ENCODE results near the gene CTAG2.
"Not testable (repeated sequence)": the region's sequence is repeated elsewhere in the genome, so short reads cannot be mapped to it uniquely, and the experiment has no call there.

Gene CTAG2

DNA sequence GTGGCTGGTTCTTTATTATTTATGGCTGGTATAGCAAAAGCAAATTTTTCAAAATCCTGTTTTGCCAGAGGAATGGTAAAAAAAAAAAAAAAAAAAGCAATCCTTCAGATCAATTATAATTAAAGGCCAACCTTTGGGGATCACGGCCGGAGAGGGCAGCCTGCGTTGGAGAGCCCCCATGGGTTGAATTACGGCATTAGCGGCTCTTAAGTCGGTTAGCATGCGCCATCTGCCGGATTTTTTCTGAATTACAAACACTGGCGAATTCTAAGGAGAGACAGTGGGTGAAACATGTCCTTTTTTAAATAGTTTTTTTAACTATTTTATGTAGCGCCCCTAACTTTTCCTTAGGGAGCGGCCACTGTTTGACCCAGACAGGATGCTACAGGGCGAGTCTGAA, 39.8 kb downstream of the CTAG2 start:
- not testable (repeated sequence) for H3K36me3 ChIP-seq (ENCODE audit: control insufficient read depth, insufficient read depth, low read length); DNase-seq (ENCODE audit: extremely low read depth, insufficient read length); H3K27me3 ChIP-seq (replicated peaks; ENCODE audit: control insufficient read depth, insufficient read depth, low read length); H3K4me3 ChIP-seq (replicated peaks; ENCODE audit: low read depth, low read length)

- not testable (repeated sequence) for DNase-seq (ENCODE audit: extremely low read depth, insufficient read length); H3K36me3 ChIP-seq (ENCODE audit: control insufficient read depth, insufficient read depth, low read length); H3K27me3 ChIP-seq (replicated peaks; ENCODE audit: control insufficient read depth, insufficient read depth, low read length); H3K4me3 ChIP-seq (replicated peaks; ENCODE audit: low read depth, low read length)
Observed at GRCh38 chrX:154611146-154611545, 42.2 kb downstream of the CTAG2 start.

GRCh38 chrX:154608823-154609222, 44.6 kb downstream of the CTAG2 start:
- not testable (repeated sequence) for H3K36me3 ChIP-seq (ENCODE audit: control insufficient read depth, insufficient read depth, low read length); DNase-seq (ENCODE audit: extremely low read depth, insufficient read length); H3K27me3 ChIP-seq (replicated peaks; ENCODE audit: control insufficient read depth, insufficient read depth, low read length); H3K4me3 ChIP-seq (replicated peaks; ENCODE audit: low read depth, low read length)

GRCh38 chrX:154607976-154608375, 45.4 kb downstream of the CTAG2 start:
- DNase-seq (ENCODE audit: extremely low read depth, insufficient read length); H3K36me3 ChIP-seq (ENCODE audit: control insufficient read depth, insufficient read depth, low read length); H3K27me3 ChIP-seq (replicated peaks; ENCODE audit: control insufficient read depth, insufficient read depth, low read length); H3K4me3 ChIP-seq (replicated peaks; ENCODE audit: low read depth, low read length): not testable (repeated sequence)

DNA sequence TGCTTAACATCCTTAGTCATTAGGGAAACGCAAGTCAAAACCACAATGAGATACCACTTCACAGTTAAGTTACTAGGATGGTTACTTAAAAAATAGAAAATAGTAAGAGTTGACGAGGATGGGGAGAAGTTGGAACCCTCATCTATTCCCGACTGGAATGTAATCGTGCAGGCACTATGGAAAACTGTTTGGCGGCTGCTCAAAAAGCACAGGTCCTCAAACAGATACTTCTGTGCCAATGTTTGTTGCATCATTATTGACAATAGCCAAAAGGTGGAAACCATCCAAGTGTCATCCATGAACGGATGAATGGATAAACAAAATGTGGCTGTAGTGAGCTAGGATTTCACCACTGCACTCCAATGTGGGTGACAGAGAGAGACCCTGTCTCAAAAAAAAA, 46.0 kb downstream of the CTAG2 start:
- no peak for TF ChIP-seq CTCF (IDR thresholded peaks at IDR 0.05; ENCODE audit: insufficient read depth, low read length, poor library complexity, severe bottlenecking)
- Histone ChIP-seq H3K36me3 (ENCODE audit: control insufficient read depth, insufficient read depth, low read length) (no peaks in the 10 kb centered on the region), H3K4me3 (replicated peaks; ENCODE audit: low read depth, low read length) (no peak overlapping the region), H3K27me3 (replicated peaks; ENCODE audit: control insufficient read depth, insufficient read depth, low read length) (no peaks in the 10 kb centered on the region; the same call in 1 of the 2 replicates)
- DNase-seq (ENCODE audit: extremely low read depth, insufficient read length): no peak

- no peak overlapping the region for H3K4me3 ChIP-seq (replicated peaks; ENCODE audit: low read depth, low read length)
- H3K27me3 ChIP-seq (replicated peaks; ENCODE audit: control insufficient read depth, insufficient read depth, low read length): no peaks in the 10 kb centered on the region; the same call in 1 of the 2 replicates
- no peaks in the 10 kb centered on the region for H3K36me3 ChIP-seq (ENCODE audit: control insufficient read depth, insufficient read depth, low read length)
- DNase-seq (ENCODE audit: extremely low read depth, insufficient read length): no peak
- no peak for TF ChIP-seq CTCF (IDR thresholded peaks at IDR 0.05; ENCODE audit: insufficient read depth, low read length, poor library complexity, severe bottlenecking)
Observed at GRCh38 chrX:154605566-154605965, 47.8 kb downstream of the CTAG2 start.

DNA sequence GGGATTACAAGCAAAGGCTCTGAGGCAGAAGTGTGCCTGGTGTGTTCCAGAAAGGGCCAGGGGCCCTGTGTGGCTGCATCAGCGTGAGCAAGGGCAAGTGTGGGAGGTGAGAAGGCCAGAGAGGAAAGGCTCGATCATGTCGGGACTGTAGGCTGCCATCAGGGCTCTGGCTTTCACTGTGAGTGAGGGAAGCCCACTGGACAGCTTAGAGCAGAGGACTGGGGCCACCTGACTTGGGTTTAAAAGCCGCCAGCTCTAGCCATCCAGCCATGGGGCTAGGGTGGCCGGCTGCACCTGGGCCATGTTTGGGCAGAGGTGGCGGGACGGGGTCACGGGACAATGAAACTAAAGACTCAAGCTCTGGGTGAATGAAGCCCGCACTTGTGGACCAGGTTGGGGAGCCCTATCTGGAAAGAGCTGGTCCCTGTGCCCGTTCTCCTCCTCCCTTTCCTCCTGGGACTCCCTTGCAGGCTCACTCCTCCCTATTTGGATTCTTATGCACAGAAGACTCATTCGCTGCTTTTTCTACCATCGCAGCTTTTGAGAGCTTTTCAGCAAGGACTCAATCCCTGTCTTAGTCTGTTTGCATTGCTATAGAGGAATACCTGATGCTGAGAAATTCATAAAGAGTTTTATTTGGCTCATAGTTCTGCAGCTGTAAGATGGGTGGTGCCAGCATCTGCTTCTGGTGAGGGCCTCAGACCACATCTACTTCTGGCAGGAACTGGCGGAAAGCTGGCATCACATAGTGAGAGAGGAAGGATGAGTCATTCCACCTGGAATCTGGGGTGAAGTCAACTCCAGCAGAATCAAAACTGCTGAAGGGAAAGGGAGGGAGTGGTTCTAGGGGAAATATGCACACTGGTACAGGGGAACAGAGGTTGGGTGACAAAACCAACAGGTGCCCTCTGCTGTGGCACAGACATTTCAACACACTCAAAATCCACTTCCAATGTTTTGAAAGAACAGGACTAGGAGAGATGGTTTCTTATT, 49.6 kb downstream of the CTAG2 start:
- Histone ChIP-seq H3K36me3 (ENCODE audit: control insufficient read depth, insufficient read depth, low read length) (no peaks in the 10 kb centered on the region), H3K27me3 (replicated peaks; ENCODE audit: control insufficient read depth, insufficient read depth, low read length) (no peaks in the 10 kb centered on the region; the same call in 1 of the 2 replicates), H3K4me3 (replicated peaks; ENCODE audit: low read depth, low read length) (no peak overlapping the region)
- TF ChIP-seq CTCF (IDR thresholded peaks at IDR 0.05; ENCODE audit: insufficient read depth, low read length, poor library complexity, severe bottlenecking): no peak
- DNase-seq (ENCODE audit: extremely low read depth, insufficient read length): no peak
